ENCODE data around the gene ASB10.

Gene ASB10

GRCh38 chr7:151174246-151175046 lies 12.6 kb downstream of the ASB10 start:
- no peak overlapping the region for H3K23ac ChIP-seq (ENCODE audit: low read length)
- no peak overlapping the region for H4K8ac ChIP-seq (ENCODE audit: low read depth, low read length)
- peak; percentile 68 for DNase-seq
- H3K4me2 ChIP-seq (ENCODE audit: low read length): no peak overlapping the region
- no peak overlapping the region for H3K9ac ChIP-seq (ENCODE audit: low read length)
- no peak overlapping the region for H2BK15ac ChIP-seq (replicated peaks; ENCODE audit: low read depth)
- no peak overlapping the region for H4K5ac ChIP-seq (ENCODE audit: low read length)
- no peaks in the 10 kb centered on the region for H3K79me1 ChIP-seq (ENCODE audit: low read length)
- H3K4me3 ChIP-seq (ENCODE audit: low read length): no peak overlapping the region
- no peak overlapping the region for H3K4ac ChIP-seq (ENCODE audit: low read depth, low read length)
- peaks cover 13% of the 10 kb centered on the region for H3K27me3 ChIP-seq (ENCODE audit: insufficient read depth, low read length, poor library complexity)
- no peak overlapping the region for H2BK5ac ChIP-seq (ENCODE audit: low read length)
- H3K27ac ChIP-seq (ENCODE audit: low read depth, low read length): no peak overlapping the region
- H2AK5ac ChIP-seq (ENCODE audit: low read length): no peak overlapping the region
- no peaks in the 10 kb centered on the region for H3K4me1 ChIP-seq (ENCODE audit: control insufficient read depth, low read depth, low read length)
- no peak overlapping the region for H2BK120ac ChIP-seq (ENCODE audit: low read depth, low read length)
- WGBS (ENCODE audit: extremely low coverage, insufficient coverage, low lambda C conversion rate): no CpG with 5 or more reads among the region's 77 CpGs
- no peaks in the 10 kb centered on the region for H3K36me3 ChIP-seq (ENCODE audit: control insufficient read depth, insufficient read depth, low read length)
- H3K79me2 ChIP-seq (ENCODE audit: control insufficient read depth, insufficient read depth, low read length): no peaks in the 10 kb centered on the region
- H3K18ac ChIP-seq (ENCODE audit: low read length): no peak overlapping the region
- no peak overlapping the region for H3K56ac ChIP-seq (ENCODE audit: low read length)

- Histone ChIP-seq H3K79me2 (ENCODE audit: control insufficient read depth, insufficient read depth, low read length) (no peaks in the 10 kb centered on the region), H3K4me1 (ENCODE audit: control insufficient read depth, low read depth, low read length) (peaks cover 6% of the 10 kb centered on the region), H2BK15ac (replicated peaks; ENCODE audit: low read depth) (no peak overlapping the region), H3K18ac (ENCODE audit: low read length) (no peak overlapping the region), H3K4me2 (ENCODE audit: low read length) (no peak overlapping the region), H3K27me3 (ENCODE audit: insufficient read depth, low read length, poor library complexity) (peaks cover 18% of the 10 kb centered on the region), H3K36me3 (ENCODE audit: control insufficient read depth, insufficient read depth, low read length) (no peaks in the 10 kb centered on the region), H3K4ac (ENCODE audit: low read depth, low read length) (no peak overlapping the region), H3K9ac (ENCODE audit: low read length) (no peak overlapping the region), H2BK5ac (ENCODE audit: low read length) (no peak overlapping the region), H3K27ac (ENCODE audit: low read depth, low read length) (no peak overlapping the region), H3K4me3 (ENCODE audit: low read length) (no peak overlapping the region), H3K56ac (ENCODE audit: low read length) (no peak overlapping the region), H2AK5ac (ENCODE audit: low read length) (no peak overlapping the region), H4K5ac (ENCODE audit: low read length) (no peak overlapping the region), H4K8ac (ENCODE audit: low read depth, low read length) (no peak overlapping the region), H3K23ac (ENCODE audit: low read length) (no peak overlapping the region), H3K79me1 (ENCODE audit: low read length) (no peaks in the 10 kb centered on the region), H2BK120ac (ENCODE audit: low read depth, low read length) (no peak overlapping the region)
- no peak for DNase-seq
- no CpG with 5 or more reads among the region's 43 CpGs for WGBS (ENCODE audit: extremely low coverage, insufficient coverage, low lambda C conversion rate)
These were observed 13.4 kb downstream of the ASB10 start for GRCh38 chr7:151173386-151174245.

GRCh38 chr7:151172273-151173141 lies 14.5 kb downstream of the ASB10 start:
- H3K4ac ChIP-seq (ENCODE audit: low read depth, low read length): no peak overlapping the region
- H3K23ac ChIP-seq (ENCODE audit: low read length): no peak overlapping the region
- no peak overlapping the region for H4K8ac ChIP-seq (ENCODE audit: low read depth, low read length)
- no peak overlapping the region for H3K4me2 ChIP-seq (ENCODE audit: low read length)
- H3K9ac ChIP-seq (ENCODE audit: low read length): no peak overlapping the region
- no peak overlapping the region for H3K27ac ChIP-seq (ENCODE audit: low read depth, low read length)
- H2AK5ac ChIP-seq (ENCODE audit: low read length): no peak overlapping the region
- peaks cover 21% of the 10 kb centered on the region for H3K27me3 ChIP-seq (ENCODE audit: insufficient read depth, low read length, poor library complexity)
- H2BK15ac ChIP-seq (replicated peaks; ENCODE audit: low read depth): no peak overlapping the region
- DNase-seq: peak; percentile 76
- H3K18ac ChIP-seq (ENCODE audit: low read length): no peak overlapping the region
- H2BK5ac ChIP-seq (ENCODE audit: low read length): no peak overlapping the region
- H3K4me3 ChIP-seq (ENCODE audit: low read length): no peak overlapping the region
- H2BK120ac ChIP-seq (ENCODE audit: low read depth, low read length): no peak overlapping the region
- no peaks in the 10 kb centered on the region for H3K79me1 ChIP-seq (ENCODE audit: low read length)
- no peaks in the 10 kb centered on the region for H3K36me3 ChIP-seq (ENCODE audit: control insufficient read depth, insufficient read depth, low read length)
- H3K56ac ChIP-seq (ENCODE audit: low read length): no peak overlapping the region
- no peaks in the 10 kb centered on the region for H3K79me2 ChIP-seq (ENCODE audit: control insufficient read depth, insufficient read depth, low read length)
- H4K5ac ChIP-seq (ENCODE audit: low read length): no peak overlapping the region
- peaks cover 6% of the 10 kb centered on the region for H3K4me1 ChIP-seq (ENCODE audit: control insufficient read depth, low read depth, low read length)
- no CpG with 5 or more reads among the region's 42 CpGs for WGBS (ENCODE audit: extremely low coverage, insufficient coverage, low lambda C conversion rate)

GRCh38 chr7:151168787-151169162 lies 18.3 kb downstream of the ASB10 start:
- DNase-seq: no peak
- H3K27me3 ChIP-seq (ENCODE audit: insufficient read depth, low read length, poor library complexity): peaks cover 49% of the 10 kb centered on the region
- no peak overlapping the region for H3K4me2 ChIP-seq (ENCODE audit: low read length)
- no CpG with 5 or more reads among the region's 10 CpGs for WGBS (ENCODE audit: extremely low coverage, insufficient coverage, low lambda C conversion rate)
- no peak overlapping the region for H3K27ac ChIP-seq (ENCODE audit: low read depth, low read length)
- peaks cover 6% of the 10 kb centered on the region for H3K4me1 ChIP-seq (ENCODE audit: control insufficient read depth, low read depth, low read length)
- H4K5ac ChIP-seq (ENCODE audit: low read length): no peak overlapping the region
- H3K23ac ChIP-seq (ENCODE audit: low read length): no peak overlapping the region
- no peaks in the 10 kb centered on the region for H3K79me1 ChIP-seq (ENCODE audit: low read length)
- no peak overlapping the region for H2BK5ac ChIP-seq (ENCODE audit: low read length)
- H2AK5ac ChIP-seq (ENCODE audit: low read length): no peak overlapping the region
- H3K36me3 ChIP-seq (ENCODE audit: control insufficient read depth, insufficient read depth, low read length): no peaks in the 10 kb centered on the region
- H3K18ac ChIP-seq (ENCODE audit: low read length): no peak overlapping the region
- no peak overlapping the region for H3K56ac ChIP-seq (ENCODE audit: low read length)
- H3K4me3 ChIP-seq (ENCODE audit: low read length): no peak overlapping the region
- H3K79me2 ChIP-seq (ENCODE audit: control insufficient read depth, insufficient read depth, low read length): no peaks in the 10 kb centered on the region
- H2BK120ac ChIP-seq (ENCODE audit: low read depth, low read length): no peak overlapping the region
- H4K8ac ChIP-seq (ENCODE audit: low read depth, low read length): no peak overlapping the region
- no peak overlapping the region for H3K4ac ChIP-seq (ENCODE audit: low read depth, low read length)
- no peak overlapping the region for H3K9ac ChIP-seq (ENCODE audit: low read length)
- no peak overlapping the region for H2BK15ac ChIP-seq (replicated peaks; ENCODE audit: low read depth)

- Histone ChIP-seq H2BK120ac (ENCODE audit: low read depth, low read length) (no peak overlapping the region), H3K27ac (ENCODE audit: low read depth, low read length) (no peak overlapping the region), H2BK5ac (ENCODE audit: low read length) (no peak overlapping the region), H3K79me1 (ENCODE audit: low read length) (no peaks in the 10 kb centered on the region), H3K27me3 (ENCODE audit: insufficient read depth, low read length, poor library complexity) (peaks cover 48% of the 10 kb centered on the region), H3K4me1 (ENCODE audit: control insufficient read depth, low read depth, low read length) (peaks cover 6% of the 10 kb centered on the region), H3K23ac (ENCODE audit: low read length) (no peak overlapping the region), H3K4ac (ENCODE audit: low read depth, low read length) (no peak overlapping the region), H2BK15ac (replicated peaks; ENCODE audit: low read depth) (no peak overlapping the region), H3K79me2 (ENCODE audit: control insufficient read depth, insufficient read depth, low read length) (no peaks in the 10 kb centered on the region), H2AK5ac (ENCODE audit: low read length) (no peak overlapping the region), H4K8ac (ENCODE audit: low read depth, low read length) (no peak overlapping the region), H3K36me3 (ENCODE audit: control insufficient read depth, insufficient read depth, low read length) (no peaks in the 10 kb centered on the region), H3K9ac (ENCODE audit: low read length) (peak overlapping the region; percentile 44), H3K4me2 (ENCODE audit: low read length) (peak overlapping the region; percentile 53), H4K5ac (ENCODE audit: low read length) (no peak overlapping the region), H3K56ac (ENCODE audit: low read length) (peak overlapping the region; percentile 54), H3K4me3 (ENCODE audit: low read length) (no peak overlapping the region), H3K18ac (ENCODE audit: low read length) (peak overlapping the region; percentile 24)
- 100% methylated on average over 2 of the region's 52 CpGs for WGBS (ENCODE audit: extremely low coverage, insufficient coverage, low lambda C conversion rate)
- DNase-seq: peak; percentile 60
These were observed 18.9 kb downstream of the ASB10 start for GRCh38 chr7:151168003-151168786.

Measured in mesendoderm (in vitro differentiated cells).